HG03354 (cell line): ENCODE data around the gene DGKI.

ENCODE experiments used
- ATAC-seq: cut with Tn5 transposase; IDR thresholded peaks from one replicate; pipeline ENCODE4 v1.9.1; 2021; ENCODE audit warnings: mild to moderate bottlenecking; ENCODE audit not compliant: unreplicated experiment, poor library complexity, severe bottlenecking

DGKI gene

DNA sequence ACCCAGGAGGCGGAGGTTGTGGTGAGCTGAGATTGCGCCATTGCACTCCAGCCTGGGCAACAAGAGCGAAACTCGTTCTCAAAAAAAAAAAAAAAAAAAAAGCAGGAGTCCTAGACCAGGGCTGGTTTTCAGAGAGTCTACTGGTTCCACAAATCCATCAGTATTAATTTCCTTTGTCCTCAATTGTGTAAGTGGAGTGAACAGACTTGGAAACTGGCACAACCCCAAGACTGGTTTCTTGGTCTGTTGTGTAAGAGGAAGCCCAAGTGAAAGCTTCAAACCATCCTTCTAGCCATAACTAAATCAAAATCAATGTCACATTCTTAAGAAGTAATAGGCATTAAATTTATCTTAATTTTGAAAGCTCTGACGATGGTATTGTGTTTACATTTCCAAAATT is 213.6 kb downstream of the DGKI start:
- no peak for ATAC-seq

GRCh38 chr7:137628216-137628615 is 218.6 kb downstream of the DGKI start:
- no peak for ATAC-seq

- ATAC-seq: peak; percentile 88
Measured at GRCh38 chr7:137626469-137627067, 220.2 kb downstream of the DGKI start.

DNA sequence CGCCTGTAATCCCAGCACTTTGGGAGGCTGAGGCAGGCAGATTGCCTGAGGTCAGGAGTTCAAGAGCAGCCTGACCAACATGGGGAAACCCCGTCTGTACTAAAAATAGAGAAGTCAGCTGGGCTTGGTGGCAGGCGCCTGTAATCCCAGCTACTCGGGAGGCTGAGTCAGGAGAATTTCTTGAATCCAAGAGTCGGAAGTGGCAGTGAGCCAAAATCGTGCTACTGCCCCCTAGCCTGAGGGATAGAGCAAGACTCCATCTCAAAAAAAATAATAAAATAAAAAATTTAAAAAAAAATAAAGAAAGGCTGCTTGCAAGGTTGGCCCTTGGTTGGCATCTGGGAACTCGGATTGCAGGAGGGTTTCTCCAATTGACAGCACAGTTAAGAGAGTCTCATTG is 221.6 kb downstream of the DGKI start:
- ATAC-seq: no peak

DNA sequence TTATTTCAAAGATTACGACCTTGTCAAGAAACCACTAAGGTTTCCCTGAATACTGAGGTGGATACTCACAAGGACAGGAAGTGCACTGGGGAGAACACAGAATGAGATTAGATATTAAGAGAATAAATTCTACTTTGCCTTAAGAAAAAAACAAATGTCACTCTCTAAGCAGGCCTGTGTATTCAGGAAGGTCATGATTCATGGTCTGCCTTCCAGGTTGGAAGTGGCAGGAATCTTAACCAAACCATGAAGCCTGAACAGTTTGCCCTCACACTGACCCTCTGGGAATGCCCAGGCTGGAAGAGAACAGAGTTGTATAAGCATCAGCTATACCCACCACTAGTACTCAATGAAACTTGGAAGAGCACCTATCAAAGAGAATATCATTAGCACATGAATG is 227.6 kb downstream of the DGKI start:
- no peak for ATAC-seq

- no peak for ATAC-seq
Measured at GRCh38 chr7:137618748-137619147, 228.0 kb downstream of the DGKI start.

GRCh38 chr7:137613006-137613525 is 233.7 kb downstream of the DGKI start:
- no peak for ATAC-seq

DNA sequence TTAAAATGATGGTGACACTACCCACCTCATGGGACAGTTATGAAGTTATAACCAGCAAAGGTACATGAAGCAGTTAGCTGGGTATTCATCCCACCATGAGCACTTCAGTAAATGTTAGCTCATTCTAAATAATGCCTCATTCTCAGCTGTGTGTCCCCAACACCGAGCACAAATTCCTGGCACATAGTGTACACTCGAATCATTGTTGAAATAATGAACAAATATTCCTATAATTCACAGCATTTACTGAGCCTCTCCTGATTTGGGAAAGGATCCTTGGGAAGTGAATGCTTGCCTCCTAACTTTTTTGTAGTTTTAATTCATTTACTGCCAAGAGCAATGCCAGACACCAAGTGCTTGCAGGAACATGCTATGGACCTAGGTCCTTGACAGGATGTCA is 235.2 kb downstream of the DGKI start:
- ATAC-seq: no peak

GRCh38 chr7:137609500-137609899 is 237.3 kb downstream of the DGKI start:
- ATAC-seq: no peak

GRCh38 chr7:137606061-137606674 is 240.6 kb downstream of the DGKI start:
- ATAC-seq: no peak

DNA sequence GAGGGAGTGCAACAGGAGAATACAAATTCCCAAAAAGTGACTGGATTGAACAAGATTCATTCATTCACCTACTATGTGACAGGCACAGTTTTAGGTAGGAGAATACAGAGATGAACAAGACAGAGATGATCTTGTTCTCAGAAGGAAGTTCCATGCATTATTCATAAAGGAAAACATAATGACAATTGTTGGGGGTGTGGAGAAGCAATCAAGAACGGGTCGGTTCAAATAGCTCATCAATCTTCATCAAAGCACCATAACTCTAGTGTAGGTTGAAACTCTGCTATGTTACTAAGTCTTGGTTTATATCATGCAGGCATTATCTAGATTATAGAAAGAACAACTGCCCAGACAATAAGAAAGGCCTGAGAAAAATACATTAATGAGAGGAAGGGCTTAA is 243.7 kb downstream of the DGKI start:
- ATAC-seq: no peak

GRCh38 chr7:137601642-137602041 is 245.1 kb downstream of the DGKI start:
- no peak for ATAC-seq

GRCh38 chr7:137597856-137598255 is 248.9 kb downstream of the DGKI start:
- ATAC-seq: no peak

DNA sequence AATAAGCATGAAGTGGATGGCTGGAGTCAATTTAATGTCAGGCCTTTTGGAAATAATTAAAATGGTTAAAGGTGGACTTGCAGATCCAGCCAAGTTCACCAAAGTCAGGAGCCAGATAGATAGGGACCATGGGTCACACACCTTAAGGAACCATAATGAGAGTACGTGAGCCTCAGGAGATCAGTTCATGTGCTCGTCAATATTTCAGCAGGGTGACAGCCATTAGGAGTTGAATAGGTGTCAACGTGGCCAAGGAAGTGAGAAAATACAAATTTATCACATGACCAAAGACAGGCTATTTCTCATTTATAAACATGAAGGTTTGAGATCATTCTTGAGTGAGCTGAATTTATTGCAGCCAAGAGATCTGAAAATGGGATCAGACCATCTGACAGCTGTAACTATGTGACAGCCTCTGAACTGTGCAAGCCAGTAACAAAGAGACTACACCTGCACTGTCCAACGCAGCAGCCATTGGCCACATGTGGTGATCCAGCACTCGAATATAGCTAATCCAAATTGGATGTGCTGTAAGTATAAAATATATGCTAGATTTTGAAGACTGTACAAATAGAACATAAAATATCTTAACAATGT is 253.6 kb downstream of the DGKI start:
- ATAC-seq: no peak

- no peak for ATAC-seq
Measured at GRCh38 chr7:137592232-137592896, 254.4 kb downstream of the DGKI start.

GRCh38 chr7:137591421-137591837 is 255.3 kb downstream of the DGKI start:
- ATAC-seq: no peak

DNA sequence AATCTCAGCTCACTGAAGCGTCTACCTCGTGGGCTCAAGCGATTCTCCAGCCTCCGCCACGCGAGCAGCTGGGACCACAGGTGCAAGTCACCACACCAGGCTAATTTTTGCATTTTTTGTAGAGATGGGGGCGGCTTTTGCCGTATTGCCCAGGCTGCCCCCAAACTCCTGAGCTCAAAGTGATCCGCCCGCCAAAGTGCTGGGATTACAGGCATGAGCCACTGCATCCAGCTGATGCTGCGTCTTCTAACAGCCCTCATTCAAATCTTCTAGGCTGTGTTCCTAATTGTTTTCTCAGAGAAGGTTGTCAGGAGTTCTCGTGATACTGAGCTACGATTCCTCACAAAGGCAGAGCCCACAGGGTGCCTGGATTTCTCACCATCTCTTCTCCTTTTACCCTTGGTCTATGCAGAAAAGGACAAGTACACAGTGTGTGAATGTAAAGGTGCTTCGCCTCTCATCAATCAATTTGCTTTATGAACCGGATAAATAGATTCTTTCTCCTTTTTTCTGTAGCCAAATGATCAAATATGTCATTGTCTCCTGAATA is 255.9 kb downstream of the DGKI start:
- ATAC-seq: no peak

DNA sequence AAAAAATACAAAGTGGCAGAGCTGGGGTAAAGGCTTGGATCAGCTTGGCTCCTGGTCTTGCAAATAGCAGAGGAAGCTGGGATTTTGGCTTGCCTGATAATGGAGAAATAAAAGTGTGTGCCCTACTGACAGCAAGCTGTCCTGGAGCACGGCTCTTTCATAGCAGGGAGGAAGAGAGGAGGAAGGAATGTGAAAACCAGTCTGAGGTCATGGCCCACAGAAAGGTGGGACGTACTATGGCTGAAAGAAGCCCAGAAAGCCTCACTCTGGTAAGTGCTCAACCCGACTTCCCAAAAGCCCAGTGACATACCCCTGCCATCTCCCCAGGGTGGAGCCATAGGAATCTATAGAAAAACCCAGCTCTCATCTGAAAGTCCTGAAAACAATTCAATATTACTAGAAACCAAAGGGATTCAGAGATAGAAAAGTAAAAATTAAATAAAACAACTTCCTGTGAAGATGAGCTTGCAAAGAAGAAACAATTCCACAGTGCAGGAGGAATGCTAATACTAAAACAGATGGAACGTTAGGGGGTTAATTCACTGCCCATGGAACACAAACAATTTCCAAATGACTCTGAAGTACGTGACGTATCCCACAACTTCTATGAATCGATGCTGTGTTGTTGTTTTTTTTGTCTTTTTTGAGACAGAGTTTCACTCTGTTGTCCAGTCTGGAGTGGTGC is 256.6 kb downstream of the DGKI start:
- no peak for ATAC-seq

- no peak for ATAC-seq
Measured at GRCh38 chr7:137587326-137587725, 259.4 kb downstream of the DGKI start.

- ATAC-seq: no peak
Measured at GRCh38 chr7:137585591-137585990, 261.2 kb downstream of the DGKI start.
